Measurements from ENCODE around the gene CSNK1G3.

- TF ChIP-seq CTCF (IDR thresholded peaks at IDR 0.05): no peak
- no peak for TF ChIP-seq POLR2A (IDR thresholded peaks at IDR 0.05)
Measured at GRCh38 chr5:123605822-123606221, 93.8 kb downstream of the CSNK1G3 start.
